Glutamatergic neuron (in vitro differentiated cells): ENCODE measurements around the gene ZNF560. TPM values are rescaled to one million over a fixed set of nuclear protein-coding genes. Genes with fewer than 3 reads are reported as not detected.
"Not testable (repeated sequence)": the region's sequence is repeated elsewhere in the genome, so short reads cannot be mapped to it uniquely, and the experiment has no call there.

Source experiments
- DNase-seq: peaks from one replicate; pipeline ENCODE4 v3.0.0; 2022
- H3K27ac Mint-ChIP-seq: one replicate; pipeline ENCODE4 v1.8.0; 2020; ENCODE audit warnings: mild to moderate bottlenecking, mixed read lengths, inconsistent platforms; ENCODE audit not compliant: unreplicated experiment
- H3K27me3 Mint-ChIP-seq: one replicate; pipeline ENCODE4 v1.8.0; 2020; ENCODE audit warnings: mild to moderate bottlenecking, moderate library complexity, mixed read lengths, inconsistent platforms; ENCODE audit not compliant: unreplicated experiment
- H3K36me3 Mint-ChIP-seq: one replicate; pipeline ENCODE4 v1.8.0; 2020; ENCODE audit warnings: mild to moderate bottlenecking, mixed read lengths, inconsistent platforms; ENCODE audit not compliant: unreplicated experiment
- H3K4me1 Mint-ChIP-seq: one replicate; pipeline ENCODE4 v1.8.0; 2020; ENCODE audit warnings: mild to moderate bottlenecking, low read depth, mixed read lengths, inconsistent platforms; ENCODE audit not compliant: unreplicated experiment
- H3K4me3 Mint-ChIP-seq: one replicate; pipeline ENCODE4 v1.8.0; 2020; ENCODE audit warnings: mild to moderate bottlenecking, mixed read lengths, inconsistent platforms; ENCODE audit not compliant: unreplicated experiment
- H3K9me3 Mint-ChIP-seq: one replicate; pipeline ENCODE4 v1.8.0; 2020; ENCODE audit warnings: mild to moderate bottlenecking, moderate library complexity, mixed read lengths, inconsistent platforms; ENCODE audit not compliant: unreplicated experiment
- CTCF ChIP-seq: fragments of 200-600 bp; sonication (generic); IDR thresholded peaks from one replicate; pipeline ENCODE4 v1.5.0; 2021; ENCODE audit not compliant: partially characterized antibody, unreplicated experiment
- long read RNA-seq: library from polyadenylated mRNA; unstranded; transcript quantifications from one replicate; pipeline ENCODE4 v2.0.0, GENCODE V29; 2020; ENCODE audit not compliant: unreplicated experiment
- total RNA-seq: library from RNA; stranded (reverse); fragmentation: NEBNext Ultra II Directional; extraction: Animal tissue kit (Norgen Biotek cat#: 25700); gene quantifications from one replicate; pipeline ENCODE4 v1.2.1, GENCODE V29; 2021; ENCODE audit not compliant: unreplicated experiment

Gene ZNF560
- not detected for total RNA-seq
- long read RNA-seq = 0 reads

GRCh38 chr19:9498183-9498902 is at the start of gene ZNF560:
TSS of gene ZNF560 (minus strand) at chr19:9498616. CDS start at chr19:9475313, 23,303 bp downstream.
- no peak for TF ChIP-seq CTCF
- no peak within 1 kb of the TSS for H3K27ac Mint-ChIP-seq
- DNase-seq = no peak
- H3K27me3 Mint-ChIP-seq = no peaks in the 10 kb centered on the region
- no peaks in the 10 kb centered on the region for H3K4me1 Mint-ChIP-seq
- H3K4me3 Mint-ChIP-seq = no peak within 1 kb of the TSS
- H3K9me3 Mint-ChIP-seq = peaks cover 5% of the 10 kb centered on the region
- peaks cover 18% of the 10 kb centered on the region for H3K36me3 Mint-ChIP-seq

GRCh38 chr19:9547870-9548269 is 49.5 kb upstream of the ZNF560 start:
- H3K36me3 Mint-ChIP-seq = peaks cover 20% of the 10 kb centered on the region
- H3K4me3 Mint-ChIP-seq = no peak overlapping the region
- H3K9me3 Mint-ChIP-seq = peaks cover 18% of the 10 kb centered on the region
- H3K27me3 Mint-ChIP-seq = peaks cover 6% of the 10 kb centered on the region
- H3K4me1 Mint-ChIP-seq = no peaks in the 10 kb centered on the region
- TF ChIP-seq CTCF = no peak
- H3K27ac Mint-ChIP-seq = no peak overlapping the region
- no peak for DNase-seq

GRCh38 chr19:9541281-9541680 is 42.9 kb upstream of the ZNF560 start:
- not testable (repeated sequence) for DNase-seq, H3K4me3 Mint-ChIP-seq, H3K27ac Mint-ChIP-seq, H3K4me1 Mint-ChIP-seq
- Mint-ChIP-seq H3K27me3 (peaks cover 11% of the 10 kb centered on the region), H3K9me3 (peaks cover 20% of the 10 kb centered on the region), H3K36me3 (peaks cover 27% of the 10 kb centered on the region)

- H3K4me1 Mint-ChIP-seq, DNase-seq: not testable (repeated sequence)
- Mint-ChIP-seq H3K36me3 (peaks cover 40% of the 10 kb centered on the region), H3K4me3 (peak overlapping the region; percentile 96), H3K27ac (peak overlapping the region; percentile 100), H3K27me3 (peaks cover 11% of the 10 kb centered on the region), H3K9me3 (peaks cover 20% of the 10 kb centered on the region)
These were observed 41.5 kb upstream of the ZNF560 start for GRCh38 chr19:9539921-9540320.

GRCh38 chr19:9539201-9539600 is 40.8 kb upstream of the ZNF560 start:
- H3K4me3 Mint-ChIP-seq = peak overlapping the region; percentile 96
- peak overlapping the region; percentile 100 for H3K27ac Mint-ChIP-seq
- peaks cover 20% of the 10 kb centered on the region for H3K9me3 Mint-ChIP-seq
- not testable (repeated sequence) for H3K4me1 Mint-ChIP-seq, DNase-seq
- H3K36me3 Mint-ChIP-seq = peaks cover 45% of the 10 kb centered on the region
- H3K27me3 Mint-ChIP-seq = peaks cover 13% of the 10 kb centered on the region

GRCh38 chr19:9538183-9539058 is 40.0 kb upstream of the ZNF560 start, which contains the start of gene ZNF426:
TSS of gene ZNF426 (minus strand) at chr19:9538645. CDS start at chr19:9536232, 2,413 bp downstream.
- Mint-ChIP-seq H3K4me1 (no peaks in the 10 kb centered on the region), H3K4me3 (peak within 1 kb of the TSS; percentile 96), H3K27me3 (peaks cover 15% of the 10 kb centered on the region), H3K9me3 (peaks cover 22% of the 10 kb centered on the region), H3K36me3 (peaks cover 53% of the 10 kb centered on the region), H3K27ac (peak within 1 kb of the TSS; percentile 100)
- TF ChIP-seq CTCF = no peak
- peak; percentile 91 for DNase-seq
